GM19324 (cell line): ENCODE results near the gene PRR5.

ENCODE experiments used
- ATAC-seq: cut with Tn5 transposase; IDR thresholded peaks from one replicate; pipeline ENCODE4 v1.9.1; 2021; ENCODE audit warnings: mild to moderate bottlenecking, moderate library complexity; ENCODE audit not compliant: unreplicated experiment, low FRiP score

The PRR5 gene

DNA sequence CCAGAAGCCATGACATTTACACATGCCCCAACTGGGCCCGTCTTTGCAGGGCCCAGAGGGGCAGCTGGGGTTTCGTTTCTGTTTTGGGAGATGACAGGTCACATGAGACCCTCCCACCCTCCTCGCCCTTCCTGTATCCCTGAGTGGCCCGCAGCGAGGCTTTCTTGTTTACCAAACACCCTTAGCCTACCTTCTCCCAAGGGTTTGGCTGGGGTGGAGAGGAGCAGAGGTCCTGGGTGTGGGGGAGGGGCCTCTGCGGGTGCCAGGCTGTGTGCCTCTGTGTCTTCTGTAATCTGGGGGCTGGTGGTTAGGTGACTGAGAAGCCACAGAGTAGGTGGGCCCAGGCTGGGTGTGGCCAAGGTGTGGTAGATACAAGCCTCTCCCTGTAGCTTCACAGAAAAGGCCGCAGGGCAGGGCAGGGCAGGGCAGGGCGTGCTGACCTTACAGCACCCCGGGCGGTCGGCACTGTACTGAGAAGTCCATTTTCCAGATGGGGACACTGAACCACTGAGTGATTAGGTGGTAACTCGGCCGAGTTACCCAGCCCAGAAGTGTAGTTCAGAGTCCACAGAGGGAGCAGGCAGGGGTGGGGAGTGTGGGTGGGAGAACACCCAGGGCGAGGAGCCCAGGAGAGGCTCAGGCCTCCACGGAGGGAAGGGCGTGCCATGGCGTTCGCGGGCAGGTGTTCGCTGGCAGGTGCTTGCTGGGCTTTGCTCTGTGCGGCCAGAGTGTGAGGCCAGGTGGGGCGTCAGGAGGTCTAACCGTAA, 8.7 kb downstream of the PRR5 start:
- no peak for ATAC-seq

DNA sequence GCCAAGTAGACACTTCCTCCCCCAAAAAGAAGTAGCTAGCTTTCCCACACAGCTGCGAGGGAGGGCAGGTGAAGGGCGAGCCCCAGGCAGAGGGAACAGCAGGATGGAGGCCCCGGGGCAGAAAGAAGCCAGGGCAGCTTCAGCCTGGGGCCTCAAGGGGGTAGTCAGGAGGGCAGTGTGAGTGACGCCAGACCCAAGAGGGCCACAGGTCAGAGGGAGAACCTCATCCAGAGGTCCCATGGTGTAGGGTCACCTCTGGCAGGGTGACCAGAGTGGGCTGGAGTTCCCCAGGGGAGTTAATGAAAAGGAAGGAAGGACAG, 9.2 kb downstream of the PRR5 start:
- ATAC-seq, result no peak

- ATAC-seq, result no peak
Measured at GRCh38 chr22:44711690-44712555, 9.9 kb downstream of the PRR5 start.

DNA sequence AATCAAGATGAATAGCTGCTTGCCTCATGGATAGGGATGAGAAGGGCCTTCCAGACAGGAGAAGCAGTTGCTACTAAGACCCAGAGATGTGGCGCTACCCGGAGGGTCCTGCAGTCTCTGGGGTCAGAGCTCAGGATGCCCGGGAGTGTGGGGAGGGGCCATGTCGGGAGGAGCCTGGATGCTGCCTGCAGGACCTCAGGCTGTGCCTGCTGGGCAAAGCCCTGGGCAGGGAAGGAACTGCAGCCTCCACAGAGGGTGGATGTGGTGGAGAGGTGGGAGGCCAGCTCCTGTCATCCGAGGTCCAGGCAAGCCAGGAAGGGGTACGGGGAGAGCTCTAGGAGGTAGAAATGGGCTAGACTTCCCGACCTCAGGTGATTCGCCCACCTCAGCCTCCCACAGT, 11.0 kb downstream of the PRR5 start:
- ATAC-seq, result no peak

DNA sequence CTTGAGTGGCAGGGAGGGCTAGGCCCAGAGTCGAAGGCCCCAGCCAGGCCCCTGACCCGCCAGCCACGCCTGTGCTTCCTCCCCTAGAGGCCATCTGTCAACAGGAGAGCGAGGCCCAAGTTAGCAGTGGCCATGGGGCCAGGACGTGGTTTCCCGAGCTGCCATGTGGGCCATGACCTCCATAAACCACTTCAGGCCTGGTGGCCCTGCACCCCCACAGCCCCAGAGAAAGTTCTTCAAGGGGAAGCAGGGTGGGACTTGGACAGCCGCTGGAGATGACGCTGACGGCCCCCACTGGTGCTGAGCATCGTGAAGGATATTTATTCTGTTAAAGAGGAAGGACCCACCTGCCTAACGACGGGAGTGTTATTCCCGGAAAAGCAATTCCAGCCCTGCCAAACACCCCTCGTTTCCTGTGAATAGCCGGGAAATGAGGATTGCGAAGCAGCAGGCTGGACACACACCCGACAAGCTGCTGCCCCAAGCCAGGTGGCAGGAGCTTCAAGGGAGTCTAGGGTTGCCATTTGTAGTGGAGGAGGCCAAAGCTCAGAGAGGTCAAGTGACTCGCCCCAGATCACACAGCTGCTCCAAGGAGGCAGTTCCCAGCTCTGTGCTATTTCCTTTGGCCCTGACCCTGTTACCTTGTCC, 12.8 kb downstream of the PRR5 start:
- ATAC-seq, result no peak

DNA sequence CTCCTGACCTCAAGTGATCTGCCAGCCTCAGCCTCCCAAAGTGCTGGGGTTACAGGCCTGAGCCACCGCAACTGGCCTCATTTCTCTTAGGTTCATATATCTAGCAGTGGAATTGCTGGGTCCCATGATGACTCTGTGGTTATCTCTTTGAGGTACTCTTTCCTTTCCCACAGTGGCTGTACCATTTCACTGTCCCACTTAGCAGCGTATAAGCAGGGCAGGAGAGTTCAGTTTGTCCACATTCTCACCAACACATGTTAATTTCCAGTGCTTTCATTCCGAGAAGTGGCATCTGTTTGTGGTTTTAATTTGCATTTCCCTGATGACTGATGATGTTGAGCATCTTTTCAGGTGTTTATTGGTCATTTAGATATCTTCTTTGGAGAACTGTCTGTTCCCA, 16.4 kb downstream of the PRR5 start:
- peak; percentile 57 for ATAC-seq

DNA sequence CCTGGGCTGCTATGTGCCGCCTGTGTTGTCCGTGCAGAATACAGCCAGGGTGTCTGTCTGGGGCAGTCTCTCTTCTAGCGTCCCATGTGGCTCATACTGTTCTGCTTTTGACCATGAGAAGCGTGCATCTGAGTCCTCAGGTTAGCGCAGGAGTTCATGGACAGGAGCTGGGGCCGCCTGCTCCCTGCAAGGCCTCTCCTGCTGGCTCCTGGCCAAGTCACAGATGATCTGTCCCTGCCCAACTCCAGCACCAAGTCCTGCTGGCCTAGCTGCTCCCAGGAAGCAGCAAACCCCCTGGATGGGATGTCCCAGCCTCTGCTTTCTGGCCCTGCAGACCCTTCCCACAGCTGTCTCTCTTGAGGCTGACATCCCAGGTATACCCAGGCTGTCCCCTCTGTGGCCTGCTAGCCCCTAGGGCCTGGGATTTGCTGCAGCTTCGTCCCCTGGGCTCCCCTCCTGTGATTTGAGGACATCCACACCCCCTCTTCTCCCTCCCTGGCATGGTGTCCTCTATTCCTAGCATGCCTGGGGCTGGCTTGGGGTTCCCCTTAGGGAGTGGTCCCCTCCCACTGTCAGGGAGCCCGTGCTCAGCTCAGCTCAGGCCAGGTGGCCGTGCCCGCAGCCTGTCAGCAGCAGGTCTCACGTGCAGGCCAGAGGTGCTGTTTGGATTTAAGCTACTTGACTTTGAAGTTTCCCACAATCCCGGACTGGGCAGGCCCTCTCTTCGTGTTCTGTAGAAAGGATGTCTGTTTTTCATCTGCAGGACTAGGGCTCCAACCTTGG, 17.8 kb downstream of the PRR5 start:
- ATAC-seq, result no peak

- ATAC-seq, result no peak
Measured at GRCh38 chr22:44721213-44721612, 19.2 kb downstream of the PRR5 start.

GRCh38 chr22:44722611-44723010, 20.6 kb downstream of the PRR5 start:
- no peak for ATAC-seq

GRCh38 chr22:44723801-44724200, 21.8 kb downstream of the PRR5 start:
- no peak for ATAC-seq

- ATAC-seq, result no peak
Measured at GRCh38 chr22:44724416-44724815, 22.4 kb downstream of the PRR5 start.

- no peak for ATAC-seq
Measured at GRCh38 chr22:44724859-44725258, 22.9 kb downstream of the PRR5 start.

DNA sequence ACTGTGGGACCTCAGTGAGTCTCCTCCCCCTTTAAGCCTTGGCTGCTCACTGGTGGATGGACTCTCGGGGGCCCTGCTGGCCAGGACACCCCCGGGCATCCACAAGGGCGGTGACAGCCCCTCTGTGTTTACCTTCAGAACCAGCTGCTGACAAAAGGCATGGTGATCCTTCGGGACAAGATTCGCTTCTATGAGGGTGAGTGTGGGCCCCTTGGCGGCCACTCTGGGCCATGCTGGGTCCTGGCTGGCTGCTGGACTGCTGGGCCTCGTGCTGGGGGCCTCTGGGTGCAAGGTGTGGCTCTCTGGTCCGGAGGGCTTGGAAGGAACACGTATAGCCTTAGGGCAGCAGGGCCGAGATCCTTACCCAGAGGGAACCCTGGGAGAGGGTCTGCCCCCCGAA, 24.4 kb downstream of the PRR5 start:
- no peak for ATAC-seq

GRCh38 chr22:44727148-44727547, 25.1 kb downstream of the PRR5 start:
- ATAC-seq, result no peak

DNA sequence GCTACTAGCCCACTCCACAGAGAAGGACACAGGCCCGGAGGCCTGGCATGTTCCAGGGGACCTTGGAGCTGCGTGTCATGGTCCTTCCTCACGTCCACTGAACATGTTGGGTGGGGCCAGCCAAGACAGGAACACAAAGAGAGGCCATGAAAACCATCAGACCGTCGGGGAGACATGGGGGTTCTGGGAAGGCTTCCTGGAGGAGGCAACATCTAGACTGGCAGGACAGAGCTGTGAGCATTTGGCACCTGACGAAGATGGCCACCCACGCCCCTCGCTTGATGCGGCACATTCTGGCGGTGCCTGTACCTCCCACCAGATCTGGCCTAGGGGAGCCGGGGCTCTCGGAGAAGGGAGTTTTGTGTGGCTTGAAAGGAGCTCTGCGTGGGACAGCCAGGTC, 25.7 kb downstream of the PRR5 start:
- ATAC-seq, result no peak

GRCh38 chr22:44728761-44729324, 26.8 kb downstream of the PRR5 start:
- ATAC-seq, result no peak

DNA sequence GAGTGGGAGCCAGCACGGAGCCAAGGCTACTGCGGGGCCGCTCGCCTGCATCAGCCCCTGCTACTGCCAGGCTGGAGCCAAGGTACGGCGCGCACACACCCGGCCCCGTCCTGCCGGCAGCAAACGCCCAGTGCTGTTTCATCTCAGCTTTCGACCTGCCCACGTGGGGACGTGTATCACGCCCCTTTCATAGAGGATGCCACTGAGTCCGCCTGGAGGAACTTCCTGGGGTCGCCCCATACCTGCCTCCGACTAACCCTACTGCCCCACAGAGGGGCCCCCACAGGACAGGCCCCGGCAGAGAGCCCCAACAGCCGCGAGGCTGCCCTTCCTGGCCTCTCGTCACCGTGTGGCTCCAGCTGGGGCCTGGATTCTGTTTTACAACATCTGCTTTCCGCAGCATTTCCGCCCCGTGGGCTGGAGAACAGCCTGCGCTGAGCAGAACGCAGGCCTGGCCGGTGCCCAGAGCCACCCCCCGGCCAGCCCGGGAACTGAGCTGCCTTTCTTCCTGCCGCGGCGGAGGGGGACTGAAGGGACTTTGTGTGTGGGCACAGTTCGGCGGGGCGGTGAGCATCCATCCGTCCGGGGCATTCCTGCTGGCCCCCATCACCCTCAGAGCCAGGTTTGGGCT, 27.5 kb downstream of the PRR5 start:
- ATAC-seq, result no peak

DNA sequence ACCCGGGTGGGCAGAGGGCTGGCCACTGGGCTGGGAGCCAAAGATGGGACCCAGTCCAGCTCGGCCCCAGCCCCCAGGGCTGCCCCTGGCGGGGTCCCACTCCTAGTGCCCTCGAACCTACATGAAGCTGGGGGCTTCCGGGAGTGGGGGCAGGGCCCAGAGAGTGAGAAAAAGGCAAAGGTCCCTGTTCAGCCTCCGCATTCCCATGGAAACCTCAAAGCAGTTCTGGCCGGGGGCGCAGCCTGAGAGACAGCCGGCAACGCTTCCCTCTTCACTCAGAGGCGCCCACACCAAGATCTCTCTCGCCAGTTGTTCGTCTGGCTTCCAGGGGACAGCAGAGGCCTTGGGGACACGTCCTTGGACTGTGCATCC, 28.0 kb downstream of the PRR5 start:
- no peak for ATAC-seq

- no peak for ATAC-seq
Measured at GRCh38 chr22:44730490-44731356, 28.7 kb downstream of the PRR5 start.
